Measurements from ENCODE around the gene ELSPBP1. TPM values are rescaled to one million over a fixed set of nuclear protein-coding genes. Genes with fewer than 3 reads are reported as not detected.

The ELSPBP1 gene
- total RNA-seq, result not detected

GRCh38 chr19:47994209-47994802, at the start of gene ELSPBP1:
TSS of gene ELSPBP1 (plus strand) at chr19:47994632. CDS start at chr19:48008668, 14,036 bp downstream.

GRCh38 chr19:47992070-47992469, 2.4 kb upstream of the ELSPBP1 start, which contains the start of gene BSPH1:
TSS of gene BSPH1 (minus strand) at chr19:47992170. CDS start at chr19:47992081, 89 bp downstream.

GRCh38 chr19:48043675-48044258, 49.3 kb downstream of the ELSPBP1 start, which contains the start of gene CABP5:
TSS of gene CABP5 (minus strand) at chr19:48044079. CDS start at chr19:48043922, 157 bp downstream.

Other genes starting within 250 kb of the ELSPBP1 start
- gene NOP53, start 249.1 kb upstream of the ELSPBP1 start, total RNA-seq, result 100 to 1,000 TPM; 516 to 536 TPM
- 10 to 100 TPM; 63.6 to 66.8 TPM for gene SELENOW, start 215.9 kb upstream of the ELSPBP1 start, total RNA-seq
- not detected for gene TPRX1, start 190.1 kb upstream of the ELSPBP1 start, total RNA-seq
- gene CRX, start 172.7 kb upstream of the ELSPBP1 start, total RNA-seq, result not detected
- not detected for gene TPRX2, start 135.4 kb upstream of the ELSPBP1 start, total RNA-seq
- gene SULT2A1, start 108.3 kb upstream of the ELSPBP1 start, total RNA-seq, result not detected
- gene BSPH1, start 2.5 kb upstream of the ELSPBP1 start, total RNA-seq, result not detected
- gene CABP5, start 49.4 kb downstream of the ELSPBP1 start, total RNA-seq, result not detected
- gene PLA2G4C, start 116.2 kb downstream of the ELSPBP1 start, total RNA-seq, result 1 to 10 TPM; 5.5 to 6.3 TPM
- 100 to 1,000 TPM; 131 to 139 TPM for gene LIG1, start 175.7 kb downstream of the ELSPBP1 start, total RNA-seq
- 1 to 10 TPM; 6.0 to 6.7 TPM for gene ZSWIM9, start 176.0 kb downstream of the ELSPBP1 start, total RNA-seq